Measurements from ENCODE around the gene B3GNT2.

B3GNT2 gene

GRCh38 chr2:62229082-62229605 is 33.2 kb downstream of the B3GNT2 start:
- Mint-ChIP-seq H3K4me3 (no peak overlapping the region), H3K9me3 (no peaks in the 10 kb centered on the region), H3K4me1 (peaks cover 35% of the 10 kb centered on the region), H3K27ac (peak overlapping the region in 1 of 2 donors; percentile 74), H3K27me3 (no peaks in the 10 kb centered on the region)
- DNase-seq (no peak), ATAC-seq (no peak)

DNA sequence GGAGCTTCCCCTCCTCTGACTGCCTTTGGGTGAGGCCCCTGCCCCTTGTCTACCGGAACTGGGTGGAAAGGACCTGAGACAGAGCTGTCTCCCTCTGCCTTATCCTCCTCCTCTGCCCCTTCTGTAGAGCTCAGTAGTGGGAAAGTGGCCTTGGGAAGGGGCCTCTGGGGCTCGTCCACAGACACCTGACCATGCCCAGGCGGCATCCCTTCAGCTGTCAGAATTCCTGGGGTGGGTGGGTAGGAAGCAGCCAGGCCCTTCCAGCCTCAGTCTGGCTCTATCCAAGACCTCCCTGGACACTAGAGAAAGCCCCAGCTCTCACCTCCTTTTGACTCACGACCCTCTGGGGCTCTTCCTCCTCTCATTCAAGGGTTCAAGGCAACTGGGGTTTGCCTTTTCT is 35.6 kb downstream of the B3GNT2 start:
- H3K4me3 Mint-ChIP-seq, result no peak overlapping the region
- DNase-seq, result no peak
- peaks cover 28% of the 10 kb centered on the region for H3K4me1 Mint-ChIP-seq
- H3K27ac Mint-ChIP-seq, result peak overlapping the region in 1 of 2 donors; percentile 43
- no peaks in the 10 kb centered on the region for H3K27me3 Mint-ChIP-seq
- ATAC-seq, result no peak
- no peaks in the 10 kb centered on the region for H3K9me3 Mint-ChIP-seq

- DNase-seq (no peak), ATAC-seq (peak; percentile 27)
- Mint-ChIP-seq H3K9me3 (no peaks in the 10 kb centered on the region), H3K27me3 (no peaks in the 10 kb centered on the region), H3K27ac (peak overlapping the region in 1 of 2 donors; percentile 61), H3K4me3 (no peak overlapping the region), H3K4me1 (peaks cover 11% of the 10 kb centered on the region)
Measured at GRCh38 chr2:62234755-62235655, 39.1 kb downstream of the B3GNT2 start.

DNA sequence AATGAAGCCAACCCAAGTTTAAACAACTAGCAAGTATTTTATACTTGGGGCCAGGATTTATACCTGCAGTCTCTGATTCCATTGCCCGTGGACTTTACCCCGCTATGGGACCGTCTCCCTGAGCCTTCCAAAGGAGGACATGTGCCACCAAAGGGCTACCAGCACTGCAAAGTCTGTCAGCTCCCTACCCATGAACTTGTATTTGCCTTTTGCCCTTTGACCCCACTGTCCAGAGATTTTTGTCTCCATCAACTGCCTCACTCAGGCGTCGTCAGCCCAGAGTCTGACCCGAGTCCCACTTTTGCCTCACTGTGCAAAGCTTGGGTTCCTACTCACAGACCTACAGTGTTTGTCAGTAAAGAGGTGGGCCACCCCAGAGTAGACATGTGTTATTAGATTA is 40.6 kb downstream of the B3GNT2 start:
- DNase-seq (no peak), ATAC-seq (no peak)
- Mint-ChIP-seq H3K27ac (no peak overlapping the region), H3K9me3 (no peaks in the 10 kb centered on the region), H3K27me3 (no peaks in the 10 kb centered on the region), H3K4me3 (no peak overlapping the region), H3K4me1 (no peaks in the 10 kb centered on the region)

DNA sequence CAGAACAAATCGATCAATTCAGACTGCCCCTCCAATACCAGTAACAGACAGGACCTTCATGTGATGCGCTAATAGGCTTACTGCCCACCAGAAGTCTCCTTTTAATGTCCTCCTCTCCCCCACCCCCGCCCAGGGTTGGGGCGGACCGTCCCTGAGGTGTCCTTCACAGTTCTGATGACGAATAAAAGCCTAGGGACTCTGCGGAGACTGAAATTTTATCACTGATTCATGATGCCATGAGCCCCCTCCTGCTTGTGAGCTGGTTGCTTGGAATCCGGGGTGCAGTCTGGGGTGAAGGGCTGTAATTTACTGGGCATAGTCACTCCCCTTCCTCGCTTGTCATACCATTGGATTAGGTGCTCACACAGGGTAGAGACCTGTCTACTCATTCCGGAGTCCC is 42.3 kb downstream of the B3GNT2 start:
- H3K27ac Mint-ChIP-seq, result peak overlapping the region in 1 of 2 donors; percentile 5
- H3K4me3 Mint-ChIP-seq, result no peak overlapping the region
- no peaks in the 10 kb centered on the region for H3K27me3 Mint-ChIP-seq
- peak; percentile 21 for ATAC-seq
- H3K9me3 Mint-ChIP-seq, result no peaks in the 10 kb centered on the region
- peaks cover 5% of the 10 kb centered on the region for H3K4me1 Mint-ChIP-seq
- DNase-seq, result no peak

- H3K4me3 Mint-ChIP-seq, result no peak overlapping the region
- H3K27me3 Mint-ChIP-seq, result no peaks in the 10 kb centered on the region
- no peak for DNase-seq
- H3K27ac Mint-ChIP-seq, result peak overlapping the region in 1 of 2 donors; percentile 17
- peaks cover 6% of the 10 kb centered on the region for H3K4me1 Mint-ChIP-seq
- H3K9me3 Mint-ChIP-seq, result no peaks in the 10 kb centered on the region
- no peak for ATAC-seq
Measured at GRCh38 chr2:62240546-62240945, 44.6 kb downstream of the B3GNT2 start.

DNA sequence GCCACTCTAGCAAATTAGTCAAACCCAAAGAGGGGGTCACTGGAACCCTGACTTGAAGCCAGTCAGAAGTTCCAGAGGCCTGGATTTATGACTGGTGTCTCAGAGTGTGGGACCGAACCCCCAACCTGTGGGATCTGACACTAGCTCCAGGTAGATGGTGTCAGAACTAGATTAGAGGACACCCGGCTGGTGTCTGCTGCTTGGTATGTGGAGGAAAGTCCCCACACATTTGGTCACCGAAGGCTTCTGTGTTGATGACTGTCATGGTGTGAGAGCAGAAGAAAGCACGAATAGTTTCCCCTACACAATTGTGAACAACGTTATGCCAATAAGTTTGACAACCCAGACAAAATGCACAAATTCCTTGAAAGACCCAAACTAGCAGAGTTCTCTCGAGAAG is 48.1 kb downstream of the B3GNT2 start:
- DNase-seq (no peak), ATAC-seq (no peak)
- Mint-ChIP-seq H3K9me3 (no peaks in the 10 kb centered on the region), H3K27me3 (no peaks in the 10 kb centered on the region), H3K27ac (peak overlapping the region in 1 of 2 donors; percentile 47), H3K4me3 (no peak overlapping the region), H3K4me1 (peaks cover 6% of the 10 kb centered on the region)

DNA sequence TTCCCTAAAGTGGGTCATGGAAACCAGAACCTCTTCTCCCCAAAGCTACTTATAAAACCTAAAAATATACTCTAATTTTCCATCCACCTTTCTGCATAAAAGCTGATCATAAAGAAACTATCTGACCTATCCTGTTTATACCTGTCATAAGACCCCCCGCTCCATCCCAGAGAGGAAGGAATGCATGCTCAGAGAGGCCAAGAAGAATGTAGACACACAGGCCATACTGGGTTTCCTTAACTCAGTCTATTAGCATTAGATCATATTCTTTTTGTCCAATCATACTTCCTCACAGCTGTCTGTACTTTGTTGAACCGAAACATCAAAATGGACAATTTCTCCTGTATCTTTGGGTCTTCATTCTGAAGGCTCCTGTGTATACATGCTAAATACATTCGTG is 52.3 kb downstream of the B3GNT2 start:
- Mint-ChIP-seq H3K27me3 (no peaks in the 10 kb centered on the region), H3K27ac (peak overlapping the region in 1 of 2 donors; percentile 52), H3K4me3 (no peak overlapping the region), H3K4me1 (peaks cover 1% of the 10 kb centered on the region), H3K9me3 (no peaks in the 10 kb centered on the region)
- DNase-seq (no peak), ATAC-seq (no peak)

DNA sequence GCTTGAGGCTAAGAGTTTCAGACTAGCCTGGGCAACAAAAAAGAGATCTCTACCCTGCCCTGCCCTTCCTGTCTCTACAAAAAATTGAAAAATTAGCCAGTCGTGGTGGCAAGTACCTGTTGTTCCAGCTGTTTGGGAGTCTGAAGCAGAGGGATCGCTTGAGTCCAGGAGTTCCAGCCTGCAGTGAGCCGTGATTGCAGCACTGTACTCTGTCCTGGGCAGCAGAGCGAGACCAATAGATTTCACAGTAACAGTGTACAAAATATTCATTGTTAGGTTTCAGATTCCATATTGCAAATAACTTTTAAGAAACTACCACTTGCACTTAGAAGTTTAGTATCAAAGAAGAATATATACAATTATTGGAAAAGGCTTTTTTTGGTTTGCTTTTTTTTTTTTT is 54.3 kb downstream of the B3GNT2 start:
- H3K27me3 Mint-ChIP-seq, result no peaks in the 10 kb centered on the region
- H3K4me3 Mint-ChIP-seq, result no peak overlapping the region
- no peak overlapping the region for H3K27ac Mint-ChIP-seq
- no peaks in the 10 kb centered on the region for H3K9me3 Mint-ChIP-seq
- ATAC-seq, result no peak
- no peak for DNase-seq
- no peaks in the 10 kb centered on the region for H3K4me1 Mint-ChIP-seq

DNA sequence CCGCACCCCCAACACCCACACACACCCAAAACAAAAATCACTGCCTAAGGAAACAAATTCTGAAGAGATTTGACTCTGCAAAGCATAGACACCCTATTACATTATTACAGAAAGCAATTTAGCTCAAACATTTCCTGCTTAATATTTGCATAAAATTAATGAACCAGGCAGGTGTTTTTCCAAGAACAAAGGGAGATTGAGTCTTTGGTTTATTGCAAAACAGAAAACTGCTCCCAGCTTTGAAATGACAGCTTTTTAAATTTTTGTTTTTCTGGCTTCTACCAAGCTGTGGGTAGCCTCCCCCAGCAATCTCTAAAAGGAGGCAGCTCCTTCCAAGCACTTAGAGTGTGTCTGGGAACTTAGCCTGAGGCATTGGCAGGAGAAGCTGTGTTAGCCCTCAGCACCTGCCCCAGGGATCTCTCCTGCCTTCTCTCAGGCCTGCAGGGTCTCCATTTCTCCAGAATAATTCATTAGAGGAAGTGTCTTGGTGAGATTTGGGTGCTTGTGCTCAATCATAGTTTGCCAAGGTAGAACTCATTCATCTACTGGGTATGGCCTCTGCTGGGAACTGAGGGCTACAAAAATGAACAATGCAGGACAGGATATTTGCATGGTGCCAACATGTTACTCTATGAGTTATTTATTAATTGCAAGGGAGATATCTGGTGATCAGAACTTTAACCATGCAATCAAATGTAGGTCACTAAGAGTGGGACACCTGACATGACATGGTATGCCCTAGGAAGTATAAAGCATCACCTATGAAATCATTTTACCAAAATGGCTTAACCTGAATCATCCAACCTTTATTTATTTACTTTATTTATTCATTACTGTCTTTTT is 58.7 kb downstream of the B3GNT2 start:
- no peaks in the 10 kb centered on the region for H3K27me3 Mint-ChIP-seq
- H3K4me3 Mint-ChIP-seq, result no peak overlapping the region
- ATAC-seq (no peak), DNase-seq (no peak)
- H3K4me1 Mint-ChIP-seq, result peaks cover 14% of the 10 kb centered on the region
- no peaks in the 10 kb centered on the region for H3K9me3 Mint-ChIP-seq
- no peak overlapping the region for H3K27ac Mint-ChIP-seq

DNA sequence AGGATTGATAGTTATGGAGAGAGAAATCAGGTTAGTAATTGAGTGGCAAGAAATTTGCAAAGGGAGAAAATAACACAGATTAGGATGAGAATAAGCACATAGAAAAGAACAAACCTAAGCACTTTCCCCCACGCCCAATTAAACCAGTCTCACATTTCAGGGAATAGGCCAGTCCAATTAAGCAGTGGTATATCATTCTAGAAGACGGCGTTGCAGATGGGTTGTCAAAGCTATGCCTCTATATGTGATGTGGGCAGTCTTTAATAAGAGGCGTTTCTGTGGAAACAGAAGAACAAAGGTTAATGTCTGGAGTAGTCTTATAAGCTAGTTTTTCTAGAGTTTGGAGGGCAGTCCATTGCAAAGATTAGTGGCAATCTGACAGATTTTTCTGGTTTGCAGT is 61.6 kb downstream of the B3GNT2 start:
- Mint-ChIP-seq H3K4me3 (no peak overlapping the region), H3K27me3 (no peaks in the 10 kb centered on the region), H3K9me3 (no peaks in the 10 kb centered on the region), H3K27ac (no peak overlapping the region), H3K4me1 (peaks cover 14% of the 10 kb centered on the region)
- no peak for ATAC-seq
- DNase-seq, result no peak

DNA sequence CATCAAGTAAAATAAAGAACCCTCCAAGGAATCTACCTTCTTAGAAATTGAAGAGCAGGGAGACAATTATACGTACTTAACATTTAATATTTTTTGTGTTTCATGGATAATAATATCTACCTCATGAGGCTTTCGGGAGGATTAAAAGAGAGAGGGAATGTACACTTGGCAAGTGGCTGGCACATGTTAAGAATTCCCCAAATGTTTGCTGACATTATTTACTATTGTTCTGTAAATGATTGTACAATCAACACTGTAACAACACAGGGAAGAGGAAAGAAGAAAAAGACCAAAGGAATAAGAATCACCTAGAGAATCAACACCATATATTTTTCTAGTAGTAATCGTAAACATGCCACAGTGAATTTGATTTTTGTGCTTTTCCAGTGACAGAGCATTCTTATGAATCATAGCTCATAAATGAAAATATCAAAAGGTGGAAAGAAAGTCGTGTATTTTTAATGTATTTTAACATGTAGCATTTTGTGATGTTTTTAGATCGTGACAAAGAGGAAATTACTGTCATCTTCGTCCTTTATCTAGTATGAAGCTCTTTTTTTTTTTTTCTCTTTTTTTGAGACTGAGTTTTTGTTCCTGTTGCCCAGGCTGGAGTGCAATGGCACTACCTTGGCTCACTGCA is 67.3 kb downstream of the B3GNT2 start:
- H3K4me1 Mint-ChIP-seq, result peaks cover 7% of the 10 kb centered on the region
- H3K4me3 Mint-ChIP-seq, result no peak overlapping the region
- peaks cover under 1 to 2% of the 10 kb centered on the region in 2 donors for H3K9me3 Mint-ChIP-seq
- no peaks in the 10 kb centered on the region for H3K27me3 Mint-ChIP-seq
- peak overlapping the region; percentile 38 to 82 for H3K27ac Mint-ChIP-seq
- ATAC-seq (no peak), DNase-seq (no peak)

DNA sequence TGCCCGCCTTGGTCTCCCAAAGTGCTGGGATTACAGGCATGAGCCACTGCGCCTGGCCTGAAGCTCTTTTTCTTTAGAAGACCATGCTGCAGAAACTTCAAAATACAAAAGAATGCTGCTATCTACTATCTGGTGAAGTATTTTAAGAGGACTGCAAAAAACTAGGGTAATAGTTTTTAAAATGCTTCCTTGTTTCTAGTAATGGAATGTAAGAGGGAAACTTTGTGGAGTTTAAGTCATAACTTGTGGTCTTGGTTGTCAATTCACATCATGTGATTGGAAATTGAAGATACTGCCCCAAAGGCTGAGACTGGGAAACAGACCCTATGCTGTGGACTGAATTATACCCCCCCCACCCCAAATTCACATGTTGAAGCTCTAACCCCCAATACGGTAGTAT is 68.3 kb downstream of the B3GNT2 start:
- ATAC-seq (no peak), DNase-seq (no peak)
- Mint-ChIP-seq H3K9me3 (peaks cover 9 to 12% of the 10 kb centered on the region in 2 donors), H3K4me3 (no peak overlapping the region), H3K27ac (no peak overlapping the region), H3K4me1 (peaks cover 6% of the 10 kb centered on the region), H3K27me3 (no peaks in the 10 kb centered on the region)

GRCh38 chr2:62265106-62265505 is 69.2 kb downstream of the B3GNT2 start:
- H3K27ac Mint-ChIP-seq, result peak overlapping the region in 1 of 2 donors; percentile 79
- no peaks in the 10 kb centered on the region for H3K27me3 Mint-ChIP-seq
- peaks cover 9 to 19% of the 10 kb centered on the region in 2 donors for H3K9me3 Mint-ChIP-seq
- no peak overlapping the region for H3K4me3 Mint-ChIP-seq
- peaks cover 6% of the 10 kb centered on the region for H3K4me1 Mint-ChIP-seq
- no peak for DNase-seq
- no peak for ATAC-seq

GRCh38 chr2:62266433-62267038 is 70.6 kb downstream of the B3GNT2 start:
- peaks cover 9 to 19% of the 10 kb centered on the region in 2 donors for H3K9me3 Mint-ChIP-seq
- H3K27ac Mint-ChIP-seq, result no peak overlapping the region
- no peak for ATAC-seq
- H3K4me3 Mint-ChIP-seq, result no peak overlapping the region
- H3K4me1 Mint-ChIP-seq, result peaks cover 6% of the 10 kb centered on the region
- no peaks in the 10 kb centered on the region for H3K27me3 Mint-ChIP-seq
- no peak for DNase-seq
